Erythroblast (primary cell): ENCODE results near the gene TOP2A.

Experiments
- DNase-seq, 2 experiments: peaks; one replicate each; lab custom pipeline; 2025; lab: John Stamatoyannopoulos, UW
- GATA1 ChIP-seq: IDR thresholded peaks from 2 replicates; pipeline ENCODE4 v1.6.1; 2011; ENCODE audit warnings: low read depth, mild to moderate bottlenecking, control low read depth, low read length, moderate library complexity
- POLR2A ChIP-seq: IDR thresholded peaks from 2 replicates; pipeline ENCODE4 v1.6.1; 2011; ENCODE audit warnings: mild to moderate bottlenecking, low read length

TOP2A gene

GRCh38 chr17:40356990-40357881 is 60.5 kb downstream of the TOP2A start:
- no peak for TF ChIP-seq POLR2A
- no peak for TF ChIP-seq GATA1
- DNase-seq, result no peak

GRCh38 chr17:40355804-40356758 is 61.6 kb downstream of the TOP2A start:
- no peak for TF ChIP-seq GATA1
- TF ChIP-seq POLR2A, result no peak
- no peak for DNase-seq

DNA sequence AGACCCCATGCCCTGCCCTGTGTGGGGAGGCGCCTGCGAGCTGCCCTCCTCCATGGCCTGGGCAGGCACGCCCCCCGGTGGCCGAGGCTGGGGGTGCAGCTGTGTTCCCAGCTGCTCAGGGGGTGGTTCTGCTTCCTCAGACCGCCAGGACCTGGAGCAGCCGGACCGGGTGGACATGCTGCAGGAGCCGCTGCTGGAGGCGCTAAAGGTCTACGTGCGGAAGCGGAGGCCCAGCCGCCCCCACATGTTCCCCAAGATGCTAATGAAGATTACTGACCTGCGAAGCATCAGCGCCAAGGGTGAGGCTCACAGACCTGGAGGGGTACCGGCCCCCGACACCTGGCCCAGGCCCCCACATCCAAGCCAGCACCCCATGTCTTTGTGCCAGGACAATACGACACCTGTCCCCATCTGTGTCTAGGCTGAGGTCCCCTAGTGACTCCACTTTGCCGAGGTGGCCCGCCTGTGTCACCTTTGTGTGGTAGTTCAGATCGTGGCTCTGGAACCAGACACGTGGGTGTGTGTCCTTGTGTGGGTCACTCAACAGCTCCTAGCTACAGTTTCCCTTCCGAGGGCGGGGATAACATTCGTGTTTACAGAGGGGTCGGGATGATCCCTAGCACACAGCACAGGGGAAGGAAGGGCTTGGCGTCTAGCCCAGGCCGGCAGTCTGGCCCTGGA is 62.4 kb downstream of the TOP2A start:
- TF ChIP-seq GATA1, result no peak
- TF ChIP-seq POLR2A, result no peak
- DNase-seq, result peak; percentile 67 to 83

- TF ChIP-seq POLR2A, result no peak
- TF ChIP-seq GATA1, result no peak
- DNase-seq, result no peak
Measured at GRCh38 chr17:40354221-40355122, 63.2 kb downstream of the TOP2A start.

- peak; percentile 16 to 30 for DNase-seq
- TF ChIP-seq POLR2A (no peak), GATA1 (no peak)
Measured at GRCh38 chr17:40352779-40353394, 64.8 kb downstream of the TOP2A start.

- DNase-seq, result no peak
- TF ChIP-seq GATA1 (no peak), POLR2A (no peak)
Measured at GRCh38 chr17:40352237-40352778, 65.4 kb downstream of the TOP2A start.

GRCh38 chr17:40351359-40352236 is 66.1 kb downstream of the TOP2A start:
- no peak for TF ChIP-seq POLR2A
- TF ChIP-seq GATA1, result no peak
- DNase-seq, result no peak

DNA sequence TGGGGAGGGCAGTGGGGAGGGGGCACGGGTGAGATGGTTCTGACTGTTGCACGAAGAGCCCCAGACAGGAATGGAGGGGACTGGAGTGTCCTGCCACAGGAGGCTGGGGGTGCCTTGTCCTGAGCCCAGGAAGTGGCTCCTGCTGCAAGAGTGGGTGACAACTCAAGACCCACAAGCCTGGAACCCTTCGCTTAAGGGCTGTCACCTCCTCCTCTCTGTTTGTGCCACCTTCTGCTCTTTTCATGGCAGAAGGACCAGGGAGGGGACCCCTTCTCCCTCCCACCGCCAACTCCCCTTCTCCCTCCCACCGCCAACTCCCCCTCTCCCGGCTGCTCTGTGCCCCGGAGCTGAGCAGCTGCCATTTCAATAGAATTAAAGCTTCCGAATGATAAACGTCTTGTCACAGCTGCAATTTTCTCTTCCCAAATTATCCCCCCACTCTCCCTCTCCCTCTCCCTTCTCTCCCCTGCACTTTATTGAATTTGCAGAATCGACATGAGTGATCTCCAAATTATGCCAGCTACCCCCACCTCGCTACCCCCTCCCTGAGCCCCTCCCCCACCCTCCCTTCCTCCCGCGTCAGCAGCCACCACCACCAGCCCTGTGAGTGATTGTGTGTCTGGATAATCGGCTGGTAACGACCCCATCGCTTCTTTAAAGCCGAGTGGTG is 66.9 kb downstream of the TOP2A start:
- no peak for DNase-seq
- TF ChIP-seq POLR2A (no peak), GATA1 (no peak)

- TF ChIP-seq POLR2A (no peak), GATA1 (no peak)
- peak; percentile 15 to 34 for DNase-seq
Measured at GRCh38 chr17:40349895-40350688, 67.6 kb downstream of the TOP2A start.

DNA sequence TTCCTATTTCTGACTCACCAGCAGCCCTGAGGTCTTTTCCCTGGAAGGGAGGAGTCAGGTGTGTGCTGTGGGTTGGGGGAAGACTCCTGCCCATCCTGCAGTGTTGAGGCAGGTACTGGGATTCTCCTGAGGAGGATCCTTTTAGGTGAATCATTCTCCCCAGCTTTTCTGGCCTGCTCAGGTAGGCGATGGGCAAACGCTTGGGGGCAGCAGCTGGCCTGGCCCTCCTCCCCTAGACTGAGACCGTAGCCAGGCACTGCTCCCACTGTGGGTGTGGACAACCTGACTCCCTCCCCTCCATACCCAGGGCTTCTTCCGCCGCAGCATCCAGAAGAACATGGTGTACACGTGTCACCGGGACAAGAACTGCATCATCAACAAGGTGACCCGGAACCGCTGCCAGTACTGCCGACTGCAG is 68.2 kb downstream of the TOP2A start:
- TF ChIP-seq POLR2A (no peak), GATA1 (no peak)

More for the DNA sequence above, 68.2 kb downstream of the TOP2A start:
- no peak for DNase-seq
